Right atrium auricular region (tissue), 2 donors: ENCODE results near the gene ORM1. TPM values are rescaled to one million over a fixed set of nuclear protein-coding genes. Genes with fewer than 3 reads are reported as not detected.

Source experiments
- DNase-seq: peaks from one replicate; pipeline ENCODE4 v3.0.0-alpha.2; 2019; ENCODE audit warnings: low spot score
- H3K27ac ChIP-seq, 2 donors: fragments of 200-600 bp; sonication (generic); 1 replicate in 1 of 2; 2 replicates in 1 of 2; pipeline ENCODE4 v1.5.1; 2016 to 2019
- H3K27me3 ChIP-seq, 2 donors: fragments of 200-600 bp; sonication (generic); one replicate each; pipeline versions ENCODE4 v1.5.1 to v1.6.0; 2017 to 2019
- H3K36me3 ChIP-seq: fragments of 200-600 bp; sonication (generic); one replicate; pipeline ENCODE4 v1.5.1; 2016
- H3K4me1 ChIP-seq, 2 donors: fragments of 200-600 bp; sonication (generic); one replicate each; pipeline versions ENCODE4 v1.5.1 to v1.6.0; 2017 to 2019
- H3K4me3 ChIP-seq, 2 donors: fragments of 200-600 bp; sonication (generic); 1 replicate in 1 of 2; 2 replicates in 1 of 2; pipeline ENCODE4 v1.5.1; 2017 to 2019; ENCODE audit warnings: mild to moderate bottlenecking in 1 of 2, moderate library complexity in 1 of 2
- H3K9me3 ChIP-seq, 2 donors: fragments of 200-600 bp; sonication (generic); one replicate each; pipeline ENCODE4 v1.5.1; 2019
- CTCF ChIP-seq, 2 donors: fragments of 200-600 bp; sonication (generic); IDR thresholded peaks; one replicate each; pipeline ENCODE4 v1.5.1; 2019; ENCODE audit warnings: antibody characterized with exemption in 2 of 2
- total RNA-seq, 2 donors: library from RNA; depleted of rRNA; stranded (reverse); fragments of >200 nt; gene quantifications; one replicate each; pipeline ENCODE4 v1.1.0, GENCODE V29; 2016

The ORM1 gene
- total RNA-seq, 2 donors from 2014 or later = not detected

- no peak overlapping the region for H3K27ac ChIP-seq
These were observed 43.9 kb upstream of the ORM1 start for GRCh38 chr9:114278881-114279570.

GRCh38 chr9:114279693-114280092 is 43.2 kb upstream of the ORM1 start:
- Histone ChIP-seq H3K4me1 (peaks cover 0 to 10% of the 10 kb centered on the region in 2 donors), H3K27ac (no peak overlapping the region), H3K27me3 (no peaks in the 10 kb centered on the region), H3K9me3 (no peaks in the 10 kb centered on the region), H3K36me3 (no peaks in the 10 kb centered on the region), H3K4me3 (no peak overlapping the region)
- no peak for TF ChIP-seq CTCF (IDR thresholded peaks at IDR 0.05)
- no peak for DNase-seq

More at GRCh38 chr9:114278881-114279570, 43.9 kb upstream of the ORM1 start:
- Histone ChIP-seq H3K4me3 (no peak overlapping the region), H3K27me3 (no peaks in the 10 kb centered on the region), H3K36me3 (no peaks in the 10 kb centered on the region), H3K9me3 (no peaks in the 10 kb centered on the region), H3K4me1 (peaks cover 0 to 10% of the 10 kb centered on the region in 2 donors)
- DNase-seq = no peak
- TF ChIP-seq CTCF (IDR thresholded peaks at IDR 0.05) = no peak

- Histone ChIP-seq H3K36me3 (no peaks in the 10 kb centered on the region), H3K4me3 (no peak overlapping the region), H3K27me3 (no peaks in the 10 kb centered on the region), H3K4me1 (peaks cover 0 to 10% of the 10 kb centered on the region in 2 donors), H3K9me3 (no peaks in the 10 kb centered on the region), H3K27ac (no peak overlapping the region)
- no peak for TF ChIP-seq CTCF (IDR thresholded peaks at IDR 0.05)
- no peak for DNase-seq
These were observed 42.0 kb upstream of the ORM1 start for GRCh38 chr9:114280636-114281472.

- no peak for TF ChIP-seq CTCF (IDR thresholded peaks at IDR 0.05)
- DNase-seq = no peak
- H3K27ac ChIP-seq = no peak overlapping the region
- H3K36me3 ChIP-seq = no peaks in the 10 kb centered on the region
- peaks cover 0 to 10% of the 10 kb centered on the region in 2 donors for H3K4me1 ChIP-seq
- no peaks in the 10 kb centered on the region for H3K9me3 ChIP-seq
- H3K27me3 ChIP-seq = no peaks in the 10 kb centered on the region
- no peak overlapping the region for H3K4me3 ChIP-seq
These were observed 41.3 kb upstream of the ORM1 start for GRCh38 chr9:114281473-114282103.

- H3K4me3 ChIP-seq = no peak overlapping the region
- no peaks in the 10 kb centered on the region for H3K27me3 ChIP-seq
- H3K36me3 ChIP-seq = no peaks in the 10 kb centered on the region
- peaks cover 0 to 10% of the 10 kb centered on the region in 2 donors for H3K4me1 ChIP-seq
- DNase-seq = no peak
- H3K9me3 ChIP-seq = no peaks in the 10 kb centered on the region
- no peak for TF ChIP-seq CTCF (IDR thresholded peaks at IDR 0.05)
- no peak overlapping the region for H3K27ac ChIP-seq
These were observed 40.8 kb upstream of the ORM1 start for GRCh38 chr9:114282104-114282485.
